Measurements from ENCODE around the gene CARD19.

Gene CARD19

DNA sequence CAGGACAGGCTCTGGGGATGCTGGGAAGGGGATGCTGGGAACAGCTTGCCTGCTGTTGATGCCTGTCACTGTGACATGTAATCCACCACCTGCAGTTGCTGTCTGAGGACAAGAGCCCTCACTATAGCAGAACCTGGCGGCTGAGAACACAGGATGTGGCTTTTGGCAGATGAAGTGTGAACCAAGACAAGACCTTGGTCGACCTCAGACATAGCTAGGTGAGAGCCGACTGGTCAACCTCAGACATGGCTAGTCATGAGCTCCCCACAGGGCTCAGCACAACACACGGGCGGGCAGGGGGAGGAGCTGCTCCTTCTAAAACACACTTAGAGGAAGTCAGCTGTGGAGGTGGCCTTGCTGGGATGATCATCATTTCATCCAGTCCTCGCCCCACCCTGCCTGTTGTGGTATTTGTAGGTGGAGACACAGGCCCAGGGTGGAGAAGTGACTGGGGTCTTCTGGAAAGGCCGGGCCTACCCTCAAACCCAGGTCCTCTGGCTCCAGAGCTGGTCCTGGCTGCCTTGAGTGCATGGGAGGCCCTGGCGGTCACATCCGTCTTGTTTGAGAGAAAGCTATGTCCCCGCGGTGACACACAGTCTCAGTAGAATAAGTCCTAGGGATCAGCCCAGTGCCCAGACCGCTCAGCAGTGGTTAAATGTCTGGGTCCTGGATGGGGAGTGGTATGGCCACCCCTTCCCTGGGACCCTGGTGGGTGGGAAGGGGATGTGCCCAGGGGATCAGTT lies 31.5 kb upstream of the CARD19 start:
- Histone ChIP-seq H3K36me3 (ENCODE audit: control insufficient read depth in 1 of 2, insufficient read depth in 2 of 2, low read length in 2 of 2) (no peaks in the 10 kb centered on the region), H3K27ac (ENCODE audit: low read depth, low read length) (no peak overlapping the region), H3K4me1 (ENCODE audit: control insufficient read depth in 1 of 2, insufficient read depth in 2 of 2, low read length in 2 of 2) (peaks cover 43 to 53% of the 10 kb centered on the region in 2 donors), H3K9ac (ENCODE audit: low read depth in 1 of 2, low read length in 2 of 2) (peak overlapping the region in 1 of 2 donors; percentile 15), H3K9me3 (ENCODE audit: control insufficient read depth in 1 of 2, low read length in 2 of 2) (no peaks in the 10 kb centered on the region), H3K4me3 (ENCODE audit: low read depth in 1 of 2, low read length in 2 of 2) (no peak overlapping the region), H3K27me3 (ENCODE audit: control insufficient read depth in 1 of 2, insufficient read depth in 2 of 2, low read length in 2 of 2) (no peaks in the 10 kb centered on the region)

DNA sequence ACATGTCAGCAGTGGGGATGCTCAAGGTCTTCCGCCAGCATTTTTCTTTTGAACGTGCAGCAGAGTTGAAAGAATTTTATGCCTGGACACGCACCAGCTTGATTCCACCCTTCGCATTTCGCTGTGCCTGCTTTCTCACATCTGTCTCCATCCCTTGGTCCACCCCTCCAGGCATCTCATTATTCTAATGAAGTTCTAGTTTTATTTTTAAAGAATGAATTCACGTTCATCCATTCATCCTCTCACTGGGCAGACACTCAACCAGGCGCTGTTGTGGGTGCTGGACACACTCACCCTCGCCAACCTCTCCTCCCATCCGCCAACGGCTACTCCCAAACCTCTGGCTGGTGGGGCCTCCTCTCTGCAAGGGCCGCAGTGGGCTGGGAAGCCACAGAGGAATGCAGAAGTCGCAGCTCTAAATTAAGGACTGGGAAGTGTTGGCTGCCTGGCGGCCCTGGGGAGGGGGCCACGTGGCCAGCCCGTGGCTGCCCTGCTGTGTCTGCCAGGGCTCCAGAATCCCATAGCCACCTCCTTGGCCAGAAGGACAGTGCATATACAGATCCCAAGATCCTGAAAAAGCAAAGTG lies 30.8 kb upstream of the CARD19 start:
- Histone ChIP-seq H3K36me3 (ENCODE audit: control insufficient read depth in 1 of 2, insufficient read depth in 2 of 2, low read length in 2 of 2) (no peaks in the 10 kb centered on the region), H3K27me3 (ENCODE audit: control insufficient read depth in 1 of 2, insufficient read depth in 2 of 2, low read length in 2 of 2) (no peaks in the 10 kb centered on the region), H3K9me3 (ENCODE audit: control insufficient read depth in 1 of 2, low read length in 2 of 2) (no peaks in the 10 kb centered on the region), H3K9ac (ENCODE audit: low read depth in 1 of 2, low read length in 2 of 2) (no peak overlapping the region), H3K27ac (ENCODE audit: low read depth, low read length) (no peak overlapping the region), H3K4me3 (ENCODE audit: low read depth in 1 of 2, low read length in 2 of 2) (no peak overlapping the region), H3K4me1 (ENCODE audit: control insufficient read depth in 1 of 2, insufficient read depth in 2 of 2, low read length in 2 of 2) (peaks cover 36 to 46% of the 10 kb centered on the region in 2 donors)

DNA sequence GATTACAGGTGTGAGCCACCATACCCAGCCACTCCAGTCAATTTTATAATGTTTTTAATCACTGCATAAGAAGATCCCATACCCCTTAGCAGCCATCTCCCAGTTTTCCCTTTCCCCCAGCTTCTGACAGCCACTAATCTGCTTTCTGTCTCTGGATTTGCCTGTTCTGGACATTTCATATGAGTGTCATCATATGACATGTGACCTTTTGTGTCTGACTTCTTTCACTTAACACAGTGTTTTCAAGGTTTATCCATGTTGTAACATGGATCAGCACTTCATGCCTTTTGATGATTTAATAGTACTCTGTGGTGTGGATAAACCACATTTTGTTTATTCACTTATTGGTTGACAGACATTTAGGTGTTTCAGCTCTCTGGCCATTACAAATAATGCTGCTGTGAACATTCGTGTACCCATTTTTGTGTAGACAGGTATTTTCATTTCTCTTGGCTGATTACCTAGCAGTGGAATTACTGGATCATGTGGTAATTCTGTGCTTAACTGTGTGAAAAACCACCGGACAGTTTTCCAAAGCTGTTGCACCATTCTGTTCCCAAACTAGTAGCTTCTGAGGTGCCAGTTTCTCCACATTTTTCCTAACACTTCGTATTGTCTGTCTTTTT lies 28.9 kb upstream of the CARD19 start:
- Histone ChIP-seq H3K27me3 (ENCODE audit: control insufficient read depth in 1 of 2, insufficient read depth in 2 of 2, low read length in 2 of 2) (no peaks in the 10 kb centered on the region), H3K4me1 (ENCODE audit: control insufficient read depth in 1 of 2, insufficient read depth in 2 of 2, low read length in 2 of 2) (peaks cover 20 to 28% of the 10 kb centered on the region in 2 donors), H3K27ac (ENCODE audit: low read depth, low read length) (no peak overlapping the region), H3K36me3 (ENCODE audit: control insufficient read depth in 1 of 2, insufficient read depth in 2 of 2, low read length in 2 of 2) (no peaks in the 10 kb centered on the region), H3K9me3 (ENCODE audit: control insufficient read depth in 1 of 2, low read length in 2 of 2) (no peaks in the 10 kb centered on the region), H3K9ac (ENCODE audit: low read depth in 1 of 2, low read length in 2 of 2) (no peak overlapping the region), H3K4me3 (ENCODE audit: low read depth in 1 of 2, low read length in 2 of 2) (no peak overlapping the region)

DNA sequence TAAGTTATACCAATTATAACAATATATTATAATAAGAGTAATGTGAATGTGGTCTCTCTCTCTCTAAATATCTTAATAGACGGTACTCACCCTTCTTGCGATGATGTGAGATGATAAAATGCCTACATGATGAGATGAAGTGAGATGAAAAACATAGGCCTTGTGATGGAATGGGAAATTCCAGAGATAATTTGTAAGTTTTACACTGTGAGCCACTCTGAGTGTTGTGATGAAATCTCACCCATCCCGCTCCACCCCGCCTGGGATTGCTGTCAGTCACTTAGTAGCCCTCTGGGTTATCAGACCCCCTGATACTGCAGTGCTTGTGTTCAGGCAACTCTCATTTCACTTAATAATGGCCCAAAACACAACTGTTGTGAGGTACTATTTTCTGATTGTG lies 27.1 kb upstream of the CARD19 start:
- Histone ChIP-seq H3K9ac (ENCODE audit: low read depth in 1 of 2, low read length in 2 of 2) (no peak overlapping the region), H3K36me3 (ENCODE audit: control insufficient read depth in 1 of 2, insufficient read depth in 2 of 2, low read length in 2 of 2) (no peaks in the 10 kb centered on the region), H3K27me3 (ENCODE audit: control insufficient read depth in 1 of 2, insufficient read depth in 2 of 2, low read length in 2 of 2) (no peaks in the 10 kb centered on the region), H3K27ac (ENCODE audit: low read depth, low read length) (no peak overlapping the region), H3K4me1 (ENCODE audit: control insufficient read depth in 1 of 2, insufficient read depth in 2 of 2, low read length in 2 of 2) (peaks cover 7 to 10% of the 10 kb centered on the region in 2 donors), H3K4me3 (ENCODE audit: low read depth in 1 of 2, low read length in 2 of 2) (no peak overlapping the region), H3K9me3 (ENCODE audit: control insufficient read depth in 1 of 2, low read length in 2 of 2) (no peaks in the 10 kb centered on the region)

DNA sequence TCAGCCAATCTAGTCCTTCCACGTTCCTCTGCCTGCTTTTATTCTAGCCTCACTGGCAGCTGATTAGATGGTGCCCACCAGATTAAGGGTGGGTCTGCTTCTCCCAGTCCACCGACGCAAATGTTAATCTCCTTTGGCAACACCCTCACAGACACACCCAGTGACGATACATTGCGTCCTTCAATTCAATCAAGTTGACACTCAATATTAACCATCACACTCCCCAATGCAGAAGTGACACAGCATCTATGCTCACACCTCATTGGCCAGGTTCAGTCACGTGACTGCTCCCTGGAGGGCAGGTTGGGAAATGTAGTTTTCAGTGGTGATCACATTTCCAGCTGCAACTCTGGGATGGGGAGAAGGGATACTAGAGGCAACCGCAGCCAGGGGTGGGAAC lies 24.6 kb upstream of the CARD19 start:
- Histone ChIP-seq H3K9ac (ENCODE audit: low read depth in 1 of 2, low read length in 2 of 2) (no peak overlapping the region), H3K4me3 (ENCODE audit: low read depth in 1 of 2, low read length in 2 of 2) (no peak overlapping the region), H3K9me3 (ENCODE audit: control insufficient read depth in 1 of 2, low read length in 2 of 2) (no peaks in the 10 kb centered on the region), H3K36me3 (ENCODE audit: control insufficient read depth in 1 of 2, insufficient read depth in 2 of 2, low read length in 2 of 2) (no peaks in the 10 kb centered on the region), H3K27me3 (ENCODE audit: control insufficient read depth in 1 of 2, insufficient read depth in 2 of 2, low read length in 2 of 2) (no peaks in the 10 kb centered on the region), H3K27ac (ENCODE audit: low read depth, low read length) (no peak overlapping the region), H3K4me1 (ENCODE audit: control insufficient read depth in 1 of 2, insufficient read depth in 2 of 2, low read length in 2 of 2) (peaks cover 0 to 3% of the 10 kb centered on the region in 2 donors)

DNA sequence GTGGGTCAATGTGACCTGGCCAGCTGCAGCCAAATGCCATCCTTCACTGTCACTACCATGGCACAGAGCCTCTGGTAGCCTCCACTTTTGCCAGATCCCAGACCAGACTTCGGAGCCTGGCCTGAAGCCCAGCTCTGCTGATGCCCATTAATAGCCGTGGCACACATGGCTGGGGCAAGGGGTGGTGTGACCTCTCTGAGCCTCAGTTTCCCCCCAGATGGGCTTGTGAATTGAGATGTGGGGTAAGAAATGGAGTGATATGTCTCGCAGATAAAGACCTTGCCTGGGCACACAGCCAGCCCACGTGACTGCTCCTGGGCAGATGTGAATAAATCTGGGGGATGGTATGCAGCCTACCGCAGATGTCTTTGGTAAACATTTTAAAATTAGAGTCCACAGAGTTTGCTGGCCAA lies 23.6 kb upstream of the CARD19 start:
- Histone ChIP-seq H3K9ac (ENCODE audit: low read depth in 1 of 2, low read length in 2 of 2) (no peak overlapping the region), H3K9me3 (ENCODE audit: control insufficient read depth in 1 of 2, low read length in 2 of 2) (no peaks in the 10 kb centered on the region), H3K4me3 (ENCODE audit: low read depth in 1 of 2, low read length in 2 of 2) (no peak overlapping the region), H3K27ac (ENCODE audit: low read depth, low read length) (no peak overlapping the region), H3K36me3 (ENCODE audit: control insufficient read depth in 1 of 2, insufficient read depth in 2 of 2, low read length in 2 of 2) (no peaks in the 10 kb centered on the region), H3K4me1 (ENCODE audit: control insufficient read depth in 1 of 2, insufficient read depth in 2 of 2, low read length in 2 of 2) (peaks cover 0 to 3% of the 10 kb centered on the region in 2 donors), H3K27me3 (ENCODE audit: control insufficient read depth in 1 of 2, insufficient read depth in 2 of 2, low read length in 2 of 2) (no peaks in the 10 kb centered on the region)

DNA sequence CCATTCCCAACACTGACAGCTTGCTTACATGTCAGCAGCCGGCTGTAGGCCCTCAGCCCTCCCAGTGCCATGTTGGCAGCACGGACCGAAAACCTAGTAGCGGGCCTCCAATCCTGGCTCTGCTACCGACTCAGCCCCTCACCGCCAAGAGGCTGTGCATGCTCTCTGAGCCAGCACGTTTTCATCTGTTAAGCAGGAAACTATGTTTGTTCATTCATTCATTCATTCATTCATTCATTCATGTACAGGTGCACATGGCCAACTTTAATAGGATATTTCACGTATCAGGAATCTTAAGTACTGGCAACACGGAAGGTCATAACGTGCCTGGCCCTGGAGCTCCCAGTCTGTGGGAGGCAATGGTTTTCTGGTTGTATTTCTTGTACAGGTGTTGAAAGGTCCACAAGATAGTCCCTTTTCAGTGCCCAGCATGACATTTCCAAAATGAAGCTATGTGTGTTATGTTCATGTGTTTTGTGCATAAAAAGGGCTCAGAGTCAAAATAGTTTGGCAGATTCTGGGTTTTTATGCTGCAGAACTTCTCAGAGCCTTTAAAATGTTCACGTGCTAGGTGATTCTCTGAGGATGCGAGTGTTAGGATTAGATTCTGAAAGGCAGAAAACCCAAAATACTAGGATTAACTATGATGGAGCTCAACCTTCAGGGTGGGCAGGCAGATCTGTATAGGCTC lies 19.8 kb upstream of the CARD19 start:
- Histone ChIP-seq H3K36me3 (ENCODE audit: control insufficient read depth in 1 of 2, insufficient read depth in 2 of 2, low read length in 2 of 2) (peaks cover 0 to 8% of the 10 kb centered on the region in 2 donors), H3K4me1 (ENCODE audit: control insufficient read depth in 1 of 2, insufficient read depth in 2 of 2, low read length in 2 of 2) (peaks cover 0 to 3% of the 10 kb centered on the region in 2 donors), H3K27me3 (ENCODE audit: control insufficient read depth in 1 of 2, insufficient read depth in 2 of 2, low read length in 2 of 2) (no peaks in the 10 kb centered on the region), H3K9me3 (ENCODE audit: control insufficient read depth in 1 of 2, low read length in 2 of 2) (no peaks in the 10 kb centered on the region), H3K4me3 (ENCODE audit: low read depth in 1 of 2, low read length in 2 of 2) (no peak overlapping the region), H3K9ac (ENCODE audit: low read depth in 1 of 2, low read length in 2 of 2) (no peak overlapping the region), H3K27ac (ENCODE audit: low read depth, low read length) (no peak overlapping the region)

DNA sequence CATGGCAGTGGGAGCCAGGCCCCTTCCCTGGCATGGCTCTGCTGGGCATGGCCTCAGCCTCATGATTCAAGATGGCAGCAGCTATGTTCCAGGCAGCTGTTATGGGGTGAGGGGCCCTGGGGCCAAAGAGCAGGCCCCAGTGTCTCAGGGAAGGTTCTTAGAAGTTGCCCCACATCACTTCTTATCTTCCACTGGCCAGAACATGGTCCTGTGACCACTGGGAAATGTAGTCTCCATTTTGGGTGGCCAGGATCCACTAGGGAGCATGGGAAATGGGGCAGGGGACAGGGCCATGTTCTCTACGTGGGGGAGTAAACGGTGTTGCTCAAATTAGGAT lies 19.3 kb upstream of the CARD19 start:
- H3K27me3 ChIP-seq (ENCODE audit: control insufficient read depth in 1 of 2, insufficient read depth in 2 of 2, low read length in 2 of 2), result no peaks in the 10 kb centered on the region
- H3K27ac ChIP-seq (ENCODE audit: low read depth, low read length), result no peak overlapping the region
- H3K4me1 ChIP-seq (ENCODE audit: control insufficient read depth in 1 of 2, insufficient read depth in 2 of 2, low read length in 2 of 2), result peaks cover 0 to 3% of the 10 kb centered on the region in 2 donors
- no peak overlapping the region for H3K4me3 ChIP-seq (ENCODE audit: low read depth in 1 of 2, low read length in 2 of 2)
- no peak overlapping the region for H3K9ac ChIP-seq (ENCODE audit: low read depth in 1 of 2, low read length in 2 of 2)
- no peaks in the 10 kb centered on the region for H3K9me3 ChIP-seq (ENCODE audit: control insufficient read depth in 1 of 2, low read length in 2 of 2)
- H3K36me3 ChIP-seq (ENCODE audit: control insufficient read depth in 1 of 2, insufficient read depth in 2 of 2, low read length in 2 of 2), result peaks cover 0 to 10% of the 10 kb centered on the region in 2 donors

DNA sequence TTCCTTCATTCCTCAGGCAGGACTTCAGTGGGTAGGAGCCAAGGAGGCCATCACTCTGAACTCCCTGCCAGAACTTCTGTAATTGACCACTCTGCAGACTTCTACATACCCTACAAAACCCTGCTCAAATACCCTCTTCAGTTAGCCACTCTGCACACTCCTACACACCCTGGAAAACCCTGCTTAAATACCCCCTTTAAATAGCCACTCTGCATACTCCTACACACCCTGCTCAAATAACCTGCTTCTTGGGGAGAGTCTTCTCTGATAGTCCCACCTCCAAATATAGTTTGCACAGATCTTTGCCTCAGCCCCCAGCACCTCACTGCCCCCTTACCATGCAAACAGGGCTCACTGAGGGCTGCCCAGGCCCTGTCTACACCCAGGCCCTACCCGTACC lies 18.6 kb upstream of the CARD19 start:
- Histone ChIP-seq H3K4me1 (ENCODE audit: control insufficient read depth in 1 of 2, insufficient read depth in 2 of 2, low read length in 2 of 2) (peaks cover 0 to under 1% of the 10 kb centered on the region in 2 donors), H3K9me3 (ENCODE audit: control insufficient read depth in 1 of 2, low read length in 2 of 2) (no peaks in the 10 kb centered on the region), H3K9ac (ENCODE audit: low read depth in 1 of 2, low read length in 2 of 2) (no peak overlapping the region), H3K36me3 (ENCODE audit: control insufficient read depth in 1 of 2, insufficient read depth in 2 of 2, low read length in 2 of 2) (peaks cover 0 to 10% of the 10 kb centered on the region in 2 donors), H3K27me3 (ENCODE audit: control insufficient read depth in 1 of 2, insufficient read depth in 2 of 2, low read length in 2 of 2) (no peaks in the 10 kb centered on the region), H3K4me3 (ENCODE audit: low read depth in 1 of 2, low read length in 2 of 2) (no peak overlapping the region), H3K27ac (ENCODE audit: low read depth, low read length) (no peak overlapping the region)

DNA sequence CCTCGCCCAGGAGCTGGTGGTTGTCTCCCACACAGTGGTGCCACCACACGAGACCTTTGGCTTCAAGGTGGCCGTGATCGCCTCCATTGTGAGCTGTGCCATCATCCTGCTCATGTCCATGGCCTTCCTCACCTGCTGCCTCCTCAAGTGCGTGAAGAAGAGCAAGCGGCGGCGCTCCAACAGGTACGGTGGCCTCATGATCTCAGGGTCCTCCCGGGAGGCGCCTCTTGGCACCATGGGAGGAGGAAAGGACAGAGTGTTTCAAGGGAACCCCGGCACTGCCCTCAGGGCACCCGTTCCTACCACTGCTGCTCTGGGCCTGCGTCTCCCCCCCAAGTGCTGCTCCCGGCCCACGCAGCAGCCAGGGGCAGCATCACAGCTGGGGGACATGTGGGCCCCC lies 18.2 kb upstream of the CARD19 start:
- no peak overlapping the region for H3K4me3 ChIP-seq (ENCODE audit: low read depth in 1 of 2, low read length in 2 of 2)
- H3K9me3 ChIP-seq (ENCODE audit: control insufficient read depth in 1 of 2, low read length in 2 of 2), result no peaks in the 10 kb centered on the region
- no peak overlapping the region for H3K27ac ChIP-seq (ENCODE audit: low read depth, low read length)
- H3K36me3 ChIP-seq (ENCODE audit: control insufficient read depth in 1 of 2, insufficient read depth in 2 of 2, low read length in 2 of 2), result peaks cover 0 to 10% of the 10 kb centered on the region in 2 donors
- no peaks in the 10 kb centered on the region for H3K27me3 ChIP-seq (ENCODE audit: control insufficient read depth in 1 of 2, insufficient read depth in 2 of 2, low read length in 2 of 2)
- H3K4me1 ChIP-seq (ENCODE audit: control insufficient read depth in 1 of 2, insufficient read depth in 2 of 2, low read length in 2 of 2), result peaks cover 0 to 2% of the 10 kb centered on the region in 2 donors
- H3K9ac ChIP-seq (ENCODE audit: low read depth in 1 of 2, low read length in 2 of 2), result no peak overlapping the region

Measured in duodenal mucosa (tissue), 2 donors.